OCI-LY3 (cell line): ENCODE measurements around the gene FCN1.

Experiments
- H2AFZ ChIP-seq: fragments of 200-600, 300-600 bp; shearing (Covaris generic); 2 replicates; pipeline ENCODE4 v1.6.0; 2014; ENCODE audit warnings: antibody characterized with exemption, low read depth, low read length
- H3K27ac ChIP-seq: fragments of 200-600, 300-600 bp; sonication (generic); 2 replicates; pipeline ENCODE4 v1.5.1; 2014; ENCODE audit warnings: mild to moderate bottlenecking, low read length, moderate library complexity, mixed read lengths
- H3K27me3 ChIP-seq: fragments of 200-600, 300-600 bp; sonication (generic); 2 replicates; pipeline ENCODE4 v1.6.1; 2014; ENCODE audit warnings: low read depth, low read length, mixed read lengths
- H3K36me3 ChIP-seq: fragments of 200-600, 300-600 bp; sonication (generic); replicated peaks from 2 replicates; pipeline ENCODE3; 2014; ENCODE audit warnings: low read depth, low read length, mixed read lengths
- H3K4me1 ChIP-seq: fragments of 300-600, 200-600 bp; sonication (generic); 2 replicates; pipeline ENCODE4 v1.6.1; 2014; ENCODE audit warnings: low read length, mixed read lengths
- H3K4me2 ChIP-seq: fragments of 200-600, 300-600 bp; sonication (generic); 2 replicates; pipeline ENCODE4 v1.6.1; 2014; ENCODE audit warnings: low read length, mixed read lengths
- H3K4me3 ChIP-seq: fragments of 300-600, 200-600 bp; sonication (generic); 2 replicates; pipeline ENCODE4 v1.5.1; 2014; ENCODE audit warnings: antibody characterized with exemption, mild to moderate bottlenecking, low read length, moderate library complexity
- H3K79me2 ChIP-seq: fragments of 300-600, 200-600 bp; shearing (Covaris generic); 2 replicates; pipeline ENCODE4 v1.6.1; 2014; ENCODE audit warnings: mild to moderate bottlenecking, low read length, mixed read lengths
- H3K9ac ChIP-seq: fragments of 300-600, 200-600 bp; shearing (Covaris generic); 2 replicates; pipeline ENCODE4 v1.6.0; 2014; ENCODE audit warnings: mild to moderate bottlenecking, low read length, moderate library complexity
- H3K9me3 ChIP-seq: fragments of 200-600, 300-600 bp; shearing (Covaris generic); 2 replicates; pipeline ENCODE4 v1.6.1; 2014; ENCODE audit warnings: low read length, mixed read lengths; ENCODE audit not compliant: insufficient read depth
- H4K20me1 ChIP-seq: fragments of 200-600, 300-600 bp; sonication (generic); 2 replicates; pipeline ENCODE4 v1.6.1; 2016; ENCODE audit warnings: low read length, mixed read lengths; ENCODE audit not compliant: insufficient read depth
- CTCF ChIP-seq: fragments of 200-600, 300-600 bp; sonication (generic); IDR thresholded peaks from 2 replicates; pipeline ENCODE4 v1.5.1; 2014; ENCODE audit warnings: antibody characterized with exemption, low read length, low read depth
- EZH2phosphoT487 ChIP-seq: fragments of 200-600 bp; shearing (Covaris generic); IDR thresholded peaks from 2 replicates; pipeline ENCODE4 v1.6.1; 2018; ENCODE audit warnings: antibody characterized with exemption, mixed run types, low read depth

FCN1 gene

GRCh38 chr9:134962065-134962972 is 44.6 kb upstream of the FCN1 start:
- H3K9ac ChIP-seq: no peak overlapping the region
- no peaks in the 10 kb centered on the region for H3K79me2 ChIP-seq
- H3K27me3 ChIP-seq: no peaks in the 10 kb centered on the region
- no peaks in the 10 kb centered on the region for H4K20me1 ChIP-seq
- H3K9me3 ChIP-seq: no peaks in the 10 kb centered on the region
- TF ChIP-seq EZH2phosphoT487 (no peak), CTCF (no peak)
- H3K4me2 ChIP-seq: no peak overlapping the region
- H2AFZ ChIP-seq: no peak overlapping the region
- no peak overlapping the region for H3K27ac ChIP-seq
- no peak overlapping the region for H3K4me3 ChIP-seq
- H3K36me3 ChIP-seq: no peaks in the 10 kb centered on the region
- H3K4me1 ChIP-seq: peaks cover 10% of the 10 kb centered on the region

GRCh38 chr9:134961331-134962064 is 43.8 kb upstream of the FCN1 start:
- Histone ChIP-seq H3K27ac (no peak overlapping the region), H2AFZ (no peak overlapping the region), H3K36me3 (no peaks in the 10 kb centered on the region), H3K4me3 (no peak overlapping the region), H3K79me2 (no peaks in the 10 kb centered on the region), H3K9me3 (no peaks in the 10 kb centered on the region), H4K20me1 (no peaks in the 10 kb centered on the region), H3K4me1 (peaks cover 10% of the 10 kb centered on the region), H3K4me2 (no peak overlapping the region), H3K27me3 (no peaks in the 10 kb centered on the region), H3K9ac (no peak overlapping the region)
- no peak for TF ChIP-seq CTCF
- TF ChIP-seq EZH2phosphoT487: no peak

- Histone ChIP-seq H4K20me1 (no peaks in the 10 kb centered on the region), H3K9me3 (no peaks in the 10 kb centered on the region), H3K27ac (no peak overlapping the region), H2AFZ (no peak overlapping the region), H3K4me2 (no peak overlapping the region), H3K79me2 (no peaks in the 10 kb centered on the region), H3K36me3 (no peaks in the 10 kb centered on the region), H3K9ac (no peak overlapping the region), H3K4me3 (no peak overlapping the region), H3K4me1 (peaks cover 10% of the 10 kb centered on the region), H3K27me3 (no peaks in the 10 kb centered on the region)
- TF ChIP-seq EZH2phosphoT487 (no peak), CTCF (no peak)
Measured at GRCh38 chr9:134960701-134961181, 43.0 kb upstream of the FCN1 start.

- Histone ChIP-seq H3K9me3 (no peaks in the 10 kb centered on the region), H2AFZ (no peak overlapping the region), H3K4me1 (peaks cover 10% of the 10 kb centered on the region), H3K36me3 (no peaks in the 10 kb centered on the region), H3K9ac (no peak overlapping the region), H3K4me3 (no peak overlapping the region), H3K79me2 (no peaks in the 10 kb centered on the region), H3K27ac (no peak overlapping the region), H3K4me2 (no peak overlapping the region), H3K27me3 (no peaks in the 10 kb centered on the region), H4K20me1 (no peaks in the 10 kb centered on the region)
- TF ChIP-seq CTCF (no peak), EZH2phosphoT487 (no peak)
Measured at GRCh38 chr9:134959971-134960310, 42.2 kb upstream of the FCN1 start.
